Frontal cortex (tissue), 1 donor: ENCODE results near the gene B4GALNT4. TPM values are rescaled to one million over a fixed set of nuclear protein-coding genes. Genes with fewer than 3 reads are reported as not detected.

ENCODE experiments used
- total RNA-seq: library from RNA; depleted of rRNA; stranded (reverse); fragments of >200 nt; gene quantifications from one replicate; pipeline ENCODE4 v1.2.3, GENCODE V29; 2014

Gene B4GALNT4
- total RNA-seq, 1 donor from 2014 or later, result 88.9 TPM

Other genes starting within 250 kb of the B4GALNT4 start
- gene SCGB1C1, start 176.4 kb upstream of the B4GALNT4 start, total RNA-seq, result not detected
- 5.3 TPM for gene BET1L, start 162.1 kb upstream of the B4GALNT4 start, total RNA-seq
- 135 TPM for gene RIC8A, start 161.8 kb upstream of the B4GALNT4 start, total RNA-seq
- 12.6 TPM for gene SIRT3, start 133.2 kb upstream of the B4GALNT4 start, total RNA-seq
- 102 TPM for gene PSMD13, start 132.5 kb upstream of the B4GALNT4 start, total RNA-seq
- gene NLRP6, start 91.1 kb upstream of the B4GALNT4 start, total RNA-seq, result not detected
- gene PGGHG, start 80.4 kb upstream of the B4GALNT4 start, total RNA-seq, result 0.41 TPM
- not detected for gene IFITM5, start 70.0 kb upstream of the B4GALNT4 start, total RNA-seq
- gene IFITM2, start 61.7 kb upstream of the B4GALNT4 start, total RNA-seq, result 5.3 TPM
- 6.9 TPM for gene IFITM1, start 55.5 kb upstream of the B4GALNT4 start, total RNA-seq
- gene IFITM3, start 48.6 kb upstream of the B4GALNT4 start, total RNA-seq, result 1.6 TPM
- gene PKP3, start 24.7 kb downstream of the B4GALNT4 start, total RNA-seq, result not detected
- 7.3 TPM for gene SIGIRR, start 45.5 kb downstream of the B4GALNT4 start, total RNA-seq
- gene ANO9, start 72.5 kb downstream of the B4GALNT4 start, total RNA-seq, result not detected
- gene PTDSS2, start 80.8 kb downstream of the B4GALNT4 start, total RNA-seq, result 21.6 TPM
- gene RNH1, start 137.7 kb downstream of the B4GALNT4 start, total RNA-seq, result 38.7 TPM
- gene HRAS, start 166.1 kb downstream of the B4GALNT4 start, total RNA-seq, result 43.6 TPM
- gene LRRC56, start 168.0 kb downstream of the B4GALNT4 start, total RNA-seq, result 1.2 TPM
- not detected for gene LMNTD2, start 191.2 kb downstream of the B4GALNT4 start, total RNA-seq
- gene RASSF7, start 191.5 kb downstream of the B4GALNT4 start, total RNA-seq, result 2.0 TPM
- 30.6 TPM for gene PHRF1, start 207.0 kb downstream of the B4GALNT4 start, total RNA-seq
- gene IRF7, start 246.5 kb downstream of the B4GALNT4 start, total RNA-seq, result 0.82 TPM